HG02981 (cell line): ENCODE measurements around the gene TFEC.
"Not testable (repeated sequence)": the region's sequence is repeated elsewhere in the genome, so short reads cannot be mapped to it uniquely, and the experiment has no call there.

ENCODE experiments used
- ATAC-seq: cut with Tn5 transposase; IDR thresholded peaks from one replicate; pipeline ENCODE4 v1.9.1; 2021; ENCODE audit warnings: mild to moderate bottlenecking, moderate library complexity; ENCODE audit not compliant: unreplicated experiment

TFEC gene

GRCh38 chr7:115932880-115933279 is 97.7 kb downstream of the TFEC start:
- ATAC-seq, result no peak

- ATAC-seq, result not testable (repeated sequence)
Measured at GRCh38 chr7:115930184-115930583, 100.4 kb downstream of the TFEC start.

DNA sequence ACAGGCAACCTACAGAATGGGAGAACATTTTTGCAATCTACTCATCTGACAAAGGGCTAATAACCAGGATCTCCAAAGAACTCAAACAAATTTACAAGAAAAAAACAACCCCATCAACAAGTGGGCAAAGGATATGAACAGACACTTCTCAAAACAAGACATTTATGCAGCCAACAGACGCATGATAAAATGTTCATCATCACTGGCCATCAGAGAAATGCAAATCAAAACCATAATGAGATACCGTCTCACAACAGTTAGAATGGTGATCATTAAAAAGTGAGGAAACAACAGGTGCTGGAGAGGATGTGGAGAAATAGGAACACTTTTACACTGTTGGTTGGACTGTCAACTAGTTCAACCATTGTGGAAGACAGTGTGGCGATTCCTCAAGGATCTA is 100.8 kb downstream of the TFEC start:
- ATAC-seq, result not testable (repeated sequence)

GRCh38 chr7:115924411-115924810 is 106.2 kb downstream of the TFEC start:
- ATAC-seq, result no peak

DNA sequence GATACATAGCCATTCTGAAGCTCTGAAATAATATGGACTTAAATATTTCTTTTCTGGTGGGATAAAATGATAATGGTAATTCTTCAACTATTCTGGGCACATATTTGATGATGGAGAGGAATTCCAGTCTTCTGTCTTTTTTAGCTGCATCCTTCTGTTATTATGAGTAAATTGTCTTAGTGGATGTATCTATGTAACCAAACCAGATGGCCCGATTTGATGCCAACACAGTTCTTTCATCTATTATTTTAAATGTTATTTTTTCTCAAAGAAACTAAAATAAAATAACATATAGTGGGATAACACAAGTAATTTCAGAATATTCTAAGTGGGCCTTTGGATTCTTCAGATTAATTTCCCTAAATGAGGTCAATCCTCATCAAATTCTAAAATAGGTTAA is 110.2 kb downstream of the TFEC start:
- ATAC-seq, result no peak

GRCh38 chr7:115914951-115915350 is 115.6 kb downstream of the TFEC start:
- no peak for ATAC-seq

DNA sequence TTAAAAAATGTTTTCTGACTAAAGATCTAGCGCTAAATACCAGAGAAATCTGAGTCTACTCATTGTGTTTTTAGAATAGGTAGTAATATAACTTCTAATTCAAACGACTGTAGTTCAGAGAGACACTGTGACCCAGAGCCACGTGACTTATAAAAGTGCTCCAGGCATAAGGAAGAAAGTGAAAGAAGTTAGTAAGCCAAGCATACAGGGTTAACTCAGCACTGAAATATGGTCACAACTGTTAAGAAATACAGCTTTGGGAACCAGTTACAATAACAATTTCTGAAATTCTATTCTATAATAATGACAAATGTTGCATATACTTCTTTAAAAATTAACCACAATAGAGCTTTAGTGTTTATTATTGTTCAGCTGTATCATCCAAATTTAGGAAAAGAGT is 119.1 kb downstream of the TFEC start:
- no peak for ATAC-seq

DNA sequence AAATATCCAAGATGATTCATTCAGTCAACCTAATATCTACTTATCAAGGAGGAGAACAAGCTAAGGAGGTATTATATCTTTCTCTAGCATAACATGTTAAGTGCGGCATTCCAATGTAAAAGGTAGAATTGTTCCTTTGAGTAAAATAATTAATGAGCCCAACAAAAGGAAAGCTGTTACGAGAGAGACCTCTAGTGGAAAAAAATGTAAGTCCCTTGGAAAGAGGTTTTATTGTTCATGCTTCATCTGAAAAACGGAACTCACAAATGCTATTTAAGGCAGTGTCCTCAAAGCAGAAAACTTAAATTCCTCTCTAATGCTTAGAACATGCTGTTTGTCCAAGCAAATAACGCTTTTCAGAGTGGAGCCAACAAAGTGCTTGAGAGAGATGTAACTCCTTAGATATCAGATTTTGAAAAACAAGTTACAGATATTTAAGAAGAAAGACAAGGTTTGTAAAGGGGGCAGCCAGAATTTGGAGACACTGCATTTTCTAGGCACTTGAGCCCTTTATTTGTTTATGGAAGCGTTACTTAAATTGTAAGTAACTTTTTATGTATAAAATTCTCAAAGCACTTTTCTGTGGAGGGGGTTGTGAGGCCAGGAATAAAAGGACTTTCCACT is 119.9 kb downstream of the TFEC start:
- peak; percentile 61 for ATAC-seq

GRCh38 chr7:115906731-115907130 is 123.8 kb downstream of the TFEC start:
- ATAC-seq, result no peak

- no peak for ATAC-seq
Measured at GRCh38 chr7:115889669-115889984, 140.9 kb downstream of the TFEC start.

DNA sequence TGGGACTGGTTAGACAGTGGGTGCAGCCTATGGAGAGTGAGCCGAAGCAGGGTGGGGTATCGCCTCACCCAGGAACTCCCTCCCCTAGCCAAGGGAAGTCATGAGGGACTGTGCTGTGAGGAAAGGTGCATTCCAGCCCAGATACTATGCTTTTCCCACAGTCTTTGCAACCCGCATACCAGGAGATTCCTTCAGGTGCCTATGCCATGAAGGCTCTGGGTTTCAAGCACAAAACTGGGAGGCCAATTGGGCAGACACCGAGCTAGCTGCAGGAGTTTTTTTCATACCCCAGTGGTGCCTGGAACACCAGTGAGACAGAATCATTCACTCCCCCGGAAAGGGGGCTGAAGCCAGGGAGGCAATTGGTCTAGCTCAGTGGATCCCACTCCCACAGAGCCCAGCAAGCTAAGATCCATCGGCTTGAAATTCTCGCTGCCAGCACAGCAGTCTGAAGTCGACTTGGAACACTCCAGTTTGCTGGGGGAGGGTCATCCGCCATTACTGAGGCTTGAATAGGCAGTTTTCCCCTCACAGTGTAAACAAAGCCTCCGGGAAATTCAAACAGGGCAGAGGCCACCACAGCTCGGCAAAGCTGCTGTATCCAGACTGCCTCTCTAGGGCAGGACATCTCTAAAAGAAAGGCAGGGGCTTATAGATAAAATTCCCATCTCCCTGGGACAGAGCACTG is 141.4 kb downstream of the TFEC start:
- no peak for ATAC-seq

GRCh38 chr7:115885550-115885949 is 145.0 kb downstream of the TFEC start:
- ATAC-seq, result no peak
